ENCODE results near the gene DES. TPM values are rescaled to one million over a fixed set of nuclear protein-coding genes. Genes with fewer than 3 reads are reported as not detected.

The DES gene
- total and polyA plus RNA-seq, 2 donors from 2014 or later: 30.0 to 74.2 TPM

DNA sequence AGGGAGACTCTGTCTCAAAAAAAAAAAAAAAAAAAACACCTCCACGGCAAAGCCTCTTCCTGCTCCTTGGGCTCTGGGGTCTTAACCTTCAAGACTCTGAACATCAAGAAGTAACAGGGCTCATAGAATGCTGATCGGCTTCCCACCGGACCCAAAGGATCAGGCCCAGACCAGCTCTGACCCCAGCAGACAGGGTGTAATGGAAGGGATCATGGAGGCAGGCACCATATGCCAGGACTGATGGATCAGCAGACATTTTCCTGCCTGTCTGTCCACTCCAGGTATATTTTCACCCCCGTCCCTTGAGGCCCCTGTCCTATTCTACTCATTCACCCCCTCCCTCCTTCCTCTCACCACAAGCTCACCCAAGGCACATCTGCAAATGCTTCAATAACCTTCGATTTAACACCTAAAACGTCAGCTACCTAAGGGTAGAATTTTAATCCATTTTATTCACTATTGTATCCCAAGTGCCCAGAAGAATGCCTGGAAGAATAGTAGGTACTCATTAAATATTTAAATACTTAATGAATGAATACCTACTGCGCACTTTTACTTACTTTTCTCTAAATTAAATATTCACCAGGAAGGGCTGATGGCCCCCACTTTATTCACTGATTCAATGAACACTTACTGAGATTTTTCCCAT is 11.9 kb downstream of the DES start:
- Histone ChIP-seq H3K27me3 (ENCODE audit: control insufficient read depth, insufficient read depth, low read length) (no peaks in the 10 kb centered on the region), H3K27ac (ENCODE audit: low read depth in 2 of 2, low read length in 2 of 2) (no peak overlapping the region), H3K4me1 (ENCODE audit: control insufficient read depth in 2 of 3, insufficient read depth in 2 of 3, low read depth in 1 of 3, low read length in 3 of 3) (no peaks in the 10 kb centered on the region), H3K9ac (ENCODE audit: low read length in 3 of 3) (no peak overlapping the region), H3K9me3 (ENCODE audit: control insufficient read depth in 2 of 3, insufficient read depth in 1 of 3, low read length in 3 of 3) (no peaks in the 10 kb centered on the region), H3K4me3 (ENCODE audit: low read length in 3 of 3) (no peak overlapping the region), H3K36me3 (ENCODE audit: control insufficient read depth in 2 of 3, insufficient read depth in 3 of 3, low read length in 3 of 3) (no peaks in the 10 kb centered on the region)
- intact Hi-C loops (cut with DNase I): no loop called here
- TF ChIP-seq CTCF (IDR thresholded peaks at IDR 0.05; ENCODE audit: borderline replicate concordance, extremely low read depth, insufficient read depth): no peak
- no peak for FAIRE-seq
- peak in 1 of 5 donors; percentile 39 for DNase-seq

GRCh38 chr2:219430633-219431615 is 12.7 kb downstream of the DES start:
- DNase-seq (peak in 4 of 5 donors; percentile 55 to 79 (median 68)), FAIRE-seq (no peak)
- no peak overlapping the region for H3K27ac ChIP-seq (ENCODE audit: low read depth in 2 of 2, low read length in 2 of 2)
- no peaks in the 10 kb centered on the region for H3K4me1 ChIP-seq (ENCODE audit: control insufficient read depth in 2 of 3, insufficient read depth in 2 of 3, low read depth in 1 of 3, low read length in 3 of 3)
- TF ChIP-seq CTCF (IDR thresholded peaks at IDR 0.05; ENCODE audit: borderline replicate concordance, extremely low read depth, insufficient read depth): no peak
- intact Hi-C loops (cut with DNase I): no loop called here
- peaks cover 3% of the 10 kb centered on the region for H3K27me3 ChIP-seq (ENCODE audit: control insufficient read depth, insufficient read depth, low read length)
- no peaks in the 10 kb centered on the region for H3K9me3 ChIP-seq (ENCODE audit: control insufficient read depth in 2 of 3, insufficient read depth in 1 of 3, low read length in 3 of 3)
- no peak overlapping the region for H3K9ac ChIP-seq (ENCODE audit: low read length in 3 of 3)
- no peaks in the 10 kb centered on the region for H3K36me3 ChIP-seq (ENCODE audit: control insufficient read depth in 2 of 3, insufficient read depth in 3 of 3, low read length in 3 of 3)
- no peak overlapping the region for H3K4me3 ChIP-seq (ENCODE audit: low read length in 3 of 3)

DNA sequence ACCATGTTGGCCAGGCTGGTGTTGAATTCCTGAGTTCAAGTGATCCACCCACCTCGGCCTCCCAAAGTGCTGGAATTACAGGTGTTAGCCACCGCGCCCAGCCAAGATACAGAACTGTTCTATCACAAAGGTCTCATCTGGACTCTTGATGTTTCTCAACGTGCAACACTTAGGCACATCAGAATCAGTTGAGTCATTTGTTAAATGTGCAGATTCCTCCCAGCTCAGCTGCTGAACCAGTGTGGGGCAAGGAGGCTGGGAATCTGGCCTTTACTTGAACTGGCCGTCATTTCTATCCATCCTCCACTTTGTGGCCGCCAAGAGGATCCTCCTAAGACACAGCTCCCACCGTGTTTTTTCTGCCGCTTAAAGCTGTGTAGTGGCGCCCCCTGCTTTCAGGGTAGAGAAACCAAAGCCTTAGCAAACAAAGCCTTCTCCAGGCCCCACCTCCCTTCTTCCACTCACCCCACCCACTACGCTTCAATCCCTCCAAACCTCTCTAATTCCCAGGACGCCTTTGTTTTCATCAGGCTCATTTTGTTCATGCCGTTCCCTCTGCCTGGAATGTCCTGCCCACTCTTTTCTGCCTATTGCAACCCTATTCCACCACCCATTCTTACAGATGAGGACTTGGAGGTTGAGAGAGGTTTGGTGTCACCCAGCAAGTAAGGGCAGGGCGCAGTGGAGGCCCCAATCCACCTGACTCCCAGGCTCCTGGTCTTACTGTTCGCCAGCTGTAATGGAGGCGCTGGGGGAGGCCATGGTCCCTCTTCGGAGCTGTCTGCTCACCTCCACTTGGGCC is 15.7 kb downstream of the DES start:
- intact Hi-C loops (cut with DNase I): no loop called here
- H3K9me3 ChIP-seq (ENCODE audit: control insufficient read depth in 2 of 3, insufficient read depth in 1 of 3, low read length in 3 of 3): no peaks in the 10 kb centered on the region
- no peaks in the 10 kb centered on the region for H3K36me3 ChIP-seq (ENCODE audit: control insufficient read depth in 2 of 3, insufficient read depth in 3 of 3, low read length in 3 of 3)
- H3K27ac ChIP-seq (ENCODE audit: low read depth in 2 of 2, low read length in 2 of 2): no peak overlapping the region
- DNase-seq: peak in 1 of 5 donors; percentile 54
- peaks cover 3% of the 10 kb centered on the region for H3K27me3 ChIP-seq (ENCODE audit: control insufficient read depth, insufficient read depth, low read length)
- no peak overlapping the region for H3K9ac ChIP-seq (ENCODE audit: low read length in 3 of 3)
- FAIRE-seq: no peak
- TF ChIP-seq CTCF (IDR thresholded peaks at IDR 0.05; ENCODE audit: borderline replicate concordance, extremely low read depth, insufficient read depth): no peak
- no peak overlapping the region for H3K4me3 ChIP-seq (ENCODE audit: low read length in 3 of 3)
- H3K4me1 ChIP-seq (ENCODE audit: control insufficient read depth in 2 of 3, insufficient read depth in 2 of 3, low read depth in 1 of 3, low read length in 3 of 3): no peaks in the 10 kb centered on the region

All from kidney (tissue), 14 donors.